Neuronal stem cell (in vitro differentiated cells): Measurements from ENCODE around the gene IFNA17.
"Not testable (repeated sequence)": the region's sequence is repeated elsewhere in the genome, so short reads cannot be mapped to it uniquely, and the experiment has no call there.

ENCODE experiments used
- DNase-seq: peaks from one replicate; pipeline ENCODE4 v3.0.0-alpha.2; 2013; ENCODE audit warnings: low spot score
- H2AFZ ChIP-seq: one replicate; pipeline ENCODE4 v1.6.1; 2013; ENCODE audit warnings: mild to moderate bottlenecking, low read length, inconsistent platforms
- H2AK5ac ChIP-seq: 2 replicates; pipeline ENCODE4 v1.6.1; 2013; ENCODE audit warnings: low read depth, mild to moderate bottlenecking, inconsistent platforms, low read length, moderate library complexity, mixed read lengths
- H2BK120ac ChIP-seq: 2 replicates; pipeline ENCODE4 v1.6.1; 2013; ENCODE audit warnings: low read depth, mild to moderate bottlenecking, inconsistent platforms, low read length, moderate library complexity, mixed read lengths
- H2BK12ac ChIP-seq: one replicate; pipeline ENCODE4 v1.6.1; 2013; ENCODE audit warnings: low read length, inconsistent platforms
- H2BK15ac ChIP-seq: 2 replicates; pipeline ENCODE4 v1.6.1; 2013; ENCODE audit warnings: mild to moderate bottlenecking, low read length, inconsistent platforms, mixed read lengths
- H2BK5ac ChIP-seq: one replicate; pipeline ENCODE4 v1.6.1; 2013; ENCODE audit warnings: inconsistent platforms, mild to moderate bottlenecking, low read length, moderate library complexity
- H3K14ac ChIP-seq: one replicate; pipeline ENCODE4 v1.6.1; 2013; ENCODE audit warnings: low read length, inconsistent platforms
- H3K18ac ChIP-seq: 2 replicates; pipeline ENCODE4 v1.6.1; 2013; ENCODE audit warnings: low read length, inconsistent platforms
- H3K23ac ChIP-seq: 2 replicates; pipeline ENCODE4 v1.6.1; 2013; ENCODE audit warnings: low read depth, mild to moderate bottlenecking, mixed read lengths, low read length, inconsistent platforms; ENCODE audit not compliant: poor library complexity
- H3K27ac ChIP-seq: replicated peaks from 3 replicates; pipeline ENCODE4 v1.5.1; 2013; ENCODE audit warnings: low read length, inconsistent platforms
- H3K27me3 ChIP-seq, 3 experiments: 2 replicates each; pipeline ENCODE4 v1.6.1; 2013; ENCODE audit warnings: low read length in 3 of 3, mild to moderate bottlenecking in 2 of 3, inconsistent platforms in 1 of 3, low read depth in 1 of 3, mixed read lengths in 1 of 3, moderate library complexity in 1 of 3; ENCODE audit not compliant: control insufficient read depth in 3 of 3, insufficient read depth in 3 of 3
- H3K36me3 ChIP-seq, 2 donors: replicated peaks in 1 of 2; 2 replicates each; pipeline ENCODE4 v1.6.1; 2013; ENCODE audit warnings: low read length in 2 of 2; ENCODE audit not compliant: control insufficient read depth in 2 of 2, insufficient read depth in 2 of 2
- H3K4ac ChIP-seq: 2 replicates; pipeline ENCODE4 v1.6.1; 2013; ENCODE audit warnings: inconsistent platforms, mild to moderate bottlenecking, low read length, moderate library complexity
- H3K4me1 ChIP-seq, 2 donors: 1 replicate in 1 of 2; 2 replicates in 1 of 2; pipeline ENCODE4 v1.6.1; 2013; ENCODE audit warnings: low read length in 2 of 2, low read depth in 1 of 2; ENCODE audit not compliant: control insufficient read depth in 2 of 2, insufficient read depth in 1 of 2
- H3K4me2 ChIP-seq: one replicate; pipeline ENCODE4 v1.6.1; 2013; ENCODE audit warnings: mild to moderate bottlenecking, low read length, inconsistent platforms; ENCODE audit not compliant: insufficient read depth, poor library complexity, severe bottlenecking
- H3K4me3 ChIP-seq, 2 donors: 2 replicates each; pipeline ENCODE4 v1.5.1; 2013; ENCODE audit warnings: low read length in 2 of 2, mild to moderate bottlenecking in 2 of 2, inconsistent platforms in 1 of 2, moderate library complexity in 1 of 2
- H3K79me1 ChIP-seq: one replicate; pipeline ENCODE4 v1.6.1; 2013; ENCODE audit warnings: low read depth, mild to moderate bottlenecking, inconsistent platforms, low read length, moderate library complexity
- H3K9ac ChIP-seq: one replicate; pipeline ENCODE4 v1.6.1; 2013; ENCODE audit warnings: mild to moderate bottlenecking, low read depth, low read length, inconsistent platforms; ENCODE audit not compliant: poor library complexity
- H3K9me3 ChIP-seq, 2 donors: replicated peaks in 1 of 2; 2 replicates each; pipeline versions ENCODE3 to v1.6.1; 2013; ENCODE audit warnings: low read length in 2 of 2, mild to moderate bottlenecking in 2 of 2, inconsistent platforms in 1 of 2, low read depth in 1 of 2, mixed read lengths in 1 of 2, moderate library complexity in 1 of 2; ENCODE audit not compliant: control insufficient read depth in 2 of 2, insufficient read depth in 1 of 2
- H4K8ac ChIP-seq: one replicate; pipeline ENCODE4 v1.6.1; 2013; ENCODE audit warnings: low read depth, mild to moderate bottlenecking, inconsistent platforms, low read length, moderate library complexity
- H4K91ac ChIP-seq: one replicate; pipeline ENCODE4 v1.6.1; 2013; ENCODE audit warnings: low read length, low read depth, mild to moderate bottlenecking, inconsistent platforms; ENCODE audit not compliant: poor library complexity
- WGBS, 2 donors: extraction: QIAGEN DNeasy Blood & Tissue Kit; methylation state at CpG; one replicate each; pipeline ENCODE4 v1.1.7; 2013; ENCODE audit warnings: missing lambda C conversion rate in 2 of 2, mixed read lengths in 1 of 2; ENCODE audit not compliant: insufficient read length in 2 of 2, insufficient replicate concordance in 1 of 2; ENCODE audit errors: extremely low coverage in 2 of 2; 5-methylcytosine and 5-hydroxymethylcytosine counted together

IFNA17 gene

GRCh38 chr9:21207043-21207442, 21.0 kb downstream of the IFNA17 start, which contains the start of gene IFNA10:
Gene IFNA10 (minus strand): TSS chr9:21207143. CDS start chr9:21207097, 46 bp downstream.
- WGBS, 2 donors, result no CpG with 5 or more reads among the region's 3 CpGs
- not testable (repeated sequence) for H3K9me3 ChIP-seq, H3K14ac ChIP-seq, H2AFZ ChIP-seq, H3K23ac ChIP-seq, H3K27me3 ChIP-seq, H3K18ac ChIP-seq, H4K8ac ChIP-seq, H3K4me3 ChIP-seq, H3K4me1 ChIP-seq, H3K9ac ChIP-seq, H3K79me1 ChIP-seq, H4K91ac ChIP-seq, H3K36me3 ChIP-seq, H2BK120ac ChIP-seq, H2BK12ac ChIP-seq, H3K4me2 ChIP-seq, H2AK5ac ChIP-seq, H2BK15ac ChIP-seq, H3K27ac ChIP-seq, DNase-seq, H3K4ac ChIP-seq, H2BK5ac ChIP-seq

GRCh38 chr9:21205204-21205603, 22.8 kb downstream of the IFNA17 start:
- Histone ChIP-seq H2AFZ (no peak overlapping the region), H3K4ac (no peak overlapping the region), H3K9me3 (no peaks in the 10 kb centered on the region), H3K18ac (no peak overlapping the region), H3K27ac (no peak overlapping the region), H3K23ac (no peak overlapping the region), H3K4me1 (no peaks in the 10 kb centered on the region), H3K14ac (no peak overlapping the region), H2BK120ac (no peak overlapping the region), H3K79me1 (no peaks in the 10 kb centered on the region), H2BK15ac (no peak overlapping the region), H3K4me3 (no peak overlapping the region), H3K9ac (no peak overlapping the region), H3K4me2 (no peak overlapping the region), H4K91ac (no peak overlapping the region), H3K36me3 (no peaks in the 10 kb centered on the region), H2BK12ac (no peak overlapping the region), H2BK5ac (no peak overlapping the region), H2AK5ac (no peak overlapping the region), H4K8ac (no peak overlapping the region), H3K27me3 (no peaks in the 10 kb centered on the region)
- DNase-seq, result no peak

GRCh38 chr9:21202105-21202504, 25.9 kb downstream of the IFNA17 start, which contains the start of gene IFNA7:
Gene IFNA7 (minus strand): TSS chr9:21202205. CDS start chr9:21202165, 40 bp downstream.
- not testable (repeated sequence) for H3K4ac ChIP-seq, H3K18ac ChIP-seq, H3K9ac ChIP-seq, H3K9me3 ChIP-seq, H3K27me3 ChIP-seq, H3K36me3 ChIP-seq, H2AK5ac ChIP-seq, DNase-seq, H2BK12ac ChIP-seq, H3K14ac ChIP-seq, H3K27ac ChIP-seq, H4K8ac ChIP-seq, H3K4me3 ChIP-seq, H2AFZ ChIP-seq, H2BK5ac ChIP-seq, H3K4me1 ChIP-seq, H2BK120ac ChIP-seq, H3K23ac ChIP-seq, H3K4me2 ChIP-seq, H4K91ac ChIP-seq, H3K79me1 ChIP-seq, H2BK15ac ChIP-seq
- WGBS, 2 donors, result no CpG with 5 or more reads among the region's 4 CpGs

GRCh38 chr9:21194867-21195776, 32.9 kb downstream of the IFNA17 start:
- WGBS, 2 donors, result no CpG with 5 or more reads among the region's 6 CpGs
- H3K36me3 ChIP-seq, H3K4me1 ChIP-seq, H2AFZ ChIP-seq, H2BK12ac ChIP-seq, H3K14ac ChIP-seq, H3K27me3 ChIP-seq, H2BK15ac ChIP-seq, H3K9ac ChIP-seq, DNase-seq, H2BK120ac ChIP-seq, H3K18ac ChIP-seq, H3K27ac ChIP-seq, H3K23ac ChIP-seq, H4K91ac ChIP-seq, H4K8ac ChIP-seq, H2BK5ac ChIP-seq, H2AK5ac ChIP-seq, H3K4me3 ChIP-seq, H3K4me2 ChIP-seq, H3K4ac ChIP-seq, H3K9me3 ChIP-seq, H3K79me1 ChIP-seq: not testable (repeated sequence)
